ENCODE results near the gene PPARG.

The PPARG gene

GRCh38 chr3:12316253-12316652 lies 27.4 kb downstream of the PPARG start:
- DNase-seq (ENCODE audit: extremely low spot score) = no peak
- CTCF ChIA-PET = no interaction called here
- TF ChIP-seq HDGF (IDR thresholded peaks at IDR 0.05; ENCODE audit: borderline replicate concordance) = no peak
- no peak for TF ChIP-seq ZNF384 (IDR thresholded peaks at IDR 0.05)
- no peak for TF ChIP-seq LEF1 (IDR thresholded peaks at IDR 0.05; ENCODE audit: borderline replicate concordance)
- TF ChIP-seq ELF4 (IDR thresholded peaks at IDR 0.05) = no peak
- TF ChIP-seq BHLHE40 (IDR thresholded peaks at IDR 0.05; ENCODE audit: borderline replicate concordance) = no peak
- TF ChIP-seq FOXA1 (IDR thresholded peaks at IDR 0.05) = no peak
- no peak for TF ChIP-seq FOXM1 (IDR thresholded peaks at IDR 0.05; ENCODE audit: borderline replicate concordance)
- TF ChIP-seq PKNOX1 (IDR thresholded peaks at IDR 0.05) = no peak
- TF ChIP-seq FOXK2 (IDR thresholded peaks at IDR 0.05) = no peak
- TF ChIP-seq ARNT (IDR thresholded peaks at IDR 0.05) = no peak
- TF ChIP-seq TARDBP (IDR thresholded peaks at IDR 0.05) = no peak
- TF ChIP-seq SUZ12 (IDR thresholded peaks at IDR 0.05) = no peak
- TF ChIP-seq L3MBTL2 (conservative IDR thresholded peaks at IDR 0.05) = no peak
- no peak for TF ChIP-seq NFRKB (IDR thresholded peaks at IDR 0.05)
- no peak for TF ChIP-seq CTBP1 (IDR thresholded peaks at IDR 0.05; ENCODE audit: borderline replicate concordance)
- no peak for TF ChIP-seq SP1 (IDR thresholded peaks at IDR 0.05)
- POLR2A ChIA-PET = no interaction called here

- ChIA-PET POLR2A (no interaction called here), CTCF (no interaction called here)
- TF ChIP-seq HDGF (IDR thresholded peaks at IDR 0.05; ENCODE audit: borderline replicate concordance) (no peak), PKNOX1 (IDR thresholded peaks at IDR 0.05) (no peak), NFRKB (IDR thresholded peaks at IDR 0.05) (no peak), ZNF384 (IDR thresholded peaks at IDR 0.05) (no peak), FOXA1 (IDR thresholded peaks at IDR 0.05) (no peak), FOXM1 (IDR thresholded peaks at IDR 0.05; ENCODE audit: borderline replicate concordance) (no peak), L3MBTL2 (conservative IDR thresholded peaks at IDR 0.05) (no peak), TARDBP (IDR thresholded peaks at IDR 0.05) (no peak), LEF1 (IDR thresholded peaks at IDR 0.05; ENCODE audit: borderline replicate concordance) (no peak), CTBP1 (IDR thresholded peaks at IDR 0.05; ENCODE audit: borderline replicate concordance) (no peak), FOXK2 (IDR thresholded peaks at IDR 0.05) (no peak), SUZ12 (IDR thresholded peaks at IDR 0.05) (no peak), BHLHE40 (IDR thresholded peaks at IDR 0.05; ENCODE audit: borderline replicate concordance) (no peak)
- DNase-seq (ENCODE audit: extremely low spot score) = no peak
Measured at GRCh38 chr3:12316729-12317351, 28.0 kb downstream of the PPARG start.

GRCh38 chr3:12317914-12318313 lies 29.0 kb downstream of the PPARG start:
- ChIA-PET CTCF (no interaction called here), POLR2A (no interaction called here)
- no peak for DNase-seq (ENCODE audit: extremely low spot score)
- TF ChIP-seq HDGF (IDR thresholded peaks at IDR 0.05; ENCODE audit: borderline replicate concordance) (no peak), CTBP1 (IDR thresholded peaks at IDR 0.05; ENCODE audit: borderline replicate concordance) (no peak), FOXM1 (IDR thresholded peaks at IDR 0.05; ENCODE audit: borderline replicate concordance) (no peak), ELF4 (IDR thresholded peaks at IDR 0.05) (no peak), PKNOX1 (IDR thresholded peaks at IDR 0.05) (no peak), NFRKB (IDR thresholded peaks at IDR 0.05) (no peak), L3MBTL2 (conservative IDR thresholded peaks at IDR 0.05) (no peak), ARNT (IDR thresholded peaks at IDR 0.05) (no peak), LEF1 (IDR thresholded peaks at IDR 0.05; ENCODE audit: borderline replicate concordance) (no peak), SUZ12 (IDR thresholded peaks at IDR 0.05) (no peak), ZNF384 (IDR thresholded peaks at IDR 0.05) (no peak), BHLHE40 (IDR thresholded peaks at IDR 0.05; ENCODE audit: borderline replicate concordance) (no peak), FOXA1 (IDR thresholded peaks at IDR 0.05) (no peak), SP1 (IDR thresholded peaks at IDR 0.05) (no peak)

- DNase-seq (ENCODE audit: extremely low spot score) = no peak
- CTCF ChIA-PET = no interaction called here
- POLR2A ChIA-PET = no interaction called here
- TF ChIP-seq PKNOX1 (IDR thresholded peaks at IDR 0.05) (no peak), ARNT (IDR thresholded peaks at IDR 0.05) (no peak), FOXM1 (IDR thresholded peaks at IDR 0.05; ENCODE audit: borderline replicate concordance) (no peak), NFRKB (IDR thresholded peaks at IDR 0.05) (no peak), HDGF (IDR thresholded peaks at IDR 0.05; ENCODE audit: borderline replicate concordance) (no peak), TARDBP (IDR thresholded peaks at IDR 0.05) (no peak), FOXA1 (IDR thresholded peaks at IDR 0.05) (no peak), FOXK2 (IDR thresholded peaks at IDR 0.05) (no peak), CTBP1 (IDR thresholded peaks at IDR 0.05; ENCODE audit: borderline replicate concordance) (no peak), SUZ12 (IDR thresholded peaks at IDR 0.05) (no peak), SP1 (IDR thresholded peaks at IDR 0.05) (no peak), L3MBTL2 (conservative IDR thresholded peaks at IDR 0.05) (no peak), ELF4 (IDR thresholded peaks at IDR 0.05) (no peak), LEF1 (IDR thresholded peaks at IDR 0.05; ENCODE audit: borderline replicate concordance) (no peak), BHLHE40 (IDR thresholded peaks at IDR 0.05; ENCODE audit: borderline replicate concordance) (no peak)
Measured at GRCh38 chr3:12318758-12319621, 30.1 kb downstream of the PPARG start.

GRCh38 chr3:12321015-12321414 lies 32.1 kb downstream of the PPARG start:
- TF ChIP-seq FOXM1 (IDR thresholded peaks at IDR 0.05; ENCODE audit: borderline replicate concordance) (no peak), ELF4 (IDR thresholded peaks at IDR 0.05) (no peak), CTBP1 (IDR thresholded peaks at IDR 0.05; ENCODE audit: borderline replicate concordance) (no peak), BHLHE40 (IDR thresholded peaks at IDR 0.05; ENCODE audit: borderline replicate concordance) (no peak), L3MBTL2 (conservative IDR thresholded peaks at IDR 0.05) (no peak), ZNF384 (IDR thresholded peaks at IDR 0.05) (no peak), LEF1 (IDR thresholded peaks at IDR 0.05; ENCODE audit: borderline replicate concordance) (no peak), ARNT (IDR thresholded peaks at IDR 0.05) (no peak), NFRKB (IDR thresholded peaks at IDR 0.05) (no peak), PKNOX1 (IDR thresholded peaks at IDR 0.05) (no peak), SUZ12 (IDR thresholded peaks at IDR 0.05) (no peak), TARDBP (IDR thresholded peaks at IDR 0.05) (no peak), FOXK2 (IDR thresholded peaks at IDR 0.05) (no peak), SP1 (IDR thresholded peaks at IDR 0.05) (no peak), FOXA1 (IDR thresholded peaks at IDR 0.05) (no peak), HDGF (IDR thresholded peaks at IDR 0.05; ENCODE audit: borderline replicate concordance) (no peak)

More at GRCh38 chr3:12321015-12321414, 32.1 kb downstream of the PPARG start:
- no peak for DNase-seq (ENCODE audit: extremely low spot score)
- ChIA-PET POLR2A (no interaction called here), CTCF (no interaction called here)

Data from HEK293T (cell line).